Measurements from ENCODE around the gene STN1. TPM values are rescaled to one million over a fixed set of nuclear protein-coding genes. Genes with fewer than 3 reads are reported as not detected.
A peak's percentile ranks its signal among the peaks of the same experiment; 100 is the strongest.

Gene STN1
- polyA plus RNA-seq, 1 experiment: 17.8 TPM

GRCh38 chr10:103874730-103875129 lies 43.3 kb downstream of the STN1 start:
- CTCF ChIA-PET: interaction anchor here (0.6 to 2.5 kb wide), 6 partner anchors 10 to 163 kb away, joined by 3 to 14 read pairs (median 8); no protein-coding TSS in a partner anchor
- Histone ChIP-seq H3K36me3 (ENCODE audit: control insufficient read depth, insufficient read depth, low read length) (peaks cover 4% of the 10 kb centered on the region), H3K4me3 (ENCODE audit: low read depth, low read length) (no peak overlapping the region), H3K27me3 (ENCODE audit: control insufficient read depth, insufficient read depth, low read length) (no peaks in the 10 kb centered on the region)
- no peak for TF ChIP-seq CTCF (IDR thresholded peaks at IDR 0.05; ENCODE audit: insufficient read depth, low read depth, low read length)
- no peak for DNase-seq (ENCODE audit: low read depth)
- POLR2A ChIA-PET: no interaction called here

GRCh38 chr10:103872137-103872931 lies 45.6 kb downstream of the STN1 start:
- ChIA-PET POLR2A (no interaction called here), CTCF (interaction anchor here (0.6 to 6.2 kb wide), 4 partner anchors 12 to 160 kb away, joined by 3 to 43 read pairs (median 8); partner anchors contain the start of gene SH3PXD2A)
- no peak for DNase-seq (ENCODE audit: low read depth)
- Histone ChIP-seq H3K36me3 (ENCODE audit: control insufficient read depth, insufficient read depth, low read length) (no peaks in the 10 kb centered on the region), H3K27me3 (ENCODE audit: control insufficient read depth, insufficient read depth, low read length) (no peaks in the 10 kb centered on the region), H3K4me3 (ENCODE audit: low read depth, low read length) (no peak overlapping the region)
- no peak for TF ChIP-seq CTCF (IDR thresholded peaks at IDR 0.05; ENCODE audit: insufficient read depth, low read depth, low read length)

- Histone ChIP-seq H3K27me3 (ENCODE audit: control insufficient read depth, insufficient read depth, low read length) (no peaks in the 10 kb centered on the region), H3K4me3 (ENCODE audit: low read depth, low read length) (no peak overlapping the region), H3K36me3 (ENCODE audit: control insufficient read depth, insufficient read depth, low read length) (no peaks in the 10 kb centered on the region)
- POLR2A ChIA-PET: no interaction called here
- CTCF ChIA-PET: interaction anchor here (0.7 to 6.2 kb wide), 5 partner anchors 15 to 158 kb away, joined by 3 to 43 read pairs (median 5); partner anchors contain the start of gene SH3PXD2A
- DNase-seq (ENCODE audit: low read depth): no peak
- TF ChIP-seq CTCF (IDR thresholded peaks at IDR 0.05; ENCODE audit: insufficient read depth, low read depth, low read length): no peak
Measured at GRCh38 chr10:103871006-103871405, 47.0 kb downstream of the STN1 start.

- TF ChIP-seq CTCF (IDR thresholded peaks at IDR 0.05; ENCODE audit: insufficient read depth, low read depth, low read length): peak; percentile 36
- ChIA-PET CTCF (interaction anchor here (1.5 to 6.2 kb wide), 4 partner anchors 14 to 158 kb away, joined by 5 to 43 read pairs (median 10); partner anchors contain the start of gene SH3PXD2A), POLR2A (no interaction called here)
- Histone ChIP-seq H3K27me3 (ENCODE audit: control insufficient read depth, insufficient read depth, low read length) (no peaks in the 10 kb centered on the region), H3K4me3 (ENCODE audit: low read depth, low read length) (no peak overlapping the region), H3K36me3 (ENCODE audit: control insufficient read depth, insufficient read depth, low read length) (no peaks in the 10 kb centered on the region)
- peak; percentile 81 for DNase-seq (ENCODE audit: low read depth)
Measured at GRCh38 chr10:103870516-103870915, 47.5 kb downstream of the STN1 start.

- CTCF ChIA-PET: interaction anchor here (0.8 to 6.2 kb wide), 7 partner anchors 11 to 171 kb away, joined by 3 to 43 read pairs (median 5); no protein-coding TSS in a partner anchor
- DNase-seq (ENCODE audit: low read depth): no peak
Measured at GRCh38 chr10:103869336-103869735, 48.6 kb downstream of the STN1 start.

More at GRCh38 chr10:103869336-103869735, 48.6 kb downstream of the STN1 start:
- no peaks in the 10 kb centered on the region for H3K36me3 ChIP-seq (ENCODE audit: control insufficient read depth, insufficient read depth, low read length)
- no peak overlapping the region for H3K4me3 ChIP-seq (ENCODE audit: low read depth, low read length)
- TF ChIP-seq CTCF (IDR thresholded peaks at IDR 0.05; ENCODE audit: insufficient read depth, low read depth, low read length): no peak
- no peaks in the 10 kb centered on the region for H3K27me3 ChIP-seq (ENCODE audit: control insufficient read depth, insufficient read depth, low read length)
- POLR2A ChIA-PET: no interaction called here
